PFSK-1 (cell line): ENCODE results near the gene FBXW11.

Experiments
- POLR2AphosphoS5 ChIP-seq: IDR thresholded peaks from 2 replicates; pipeline ENCODE4 v1.6.1; 2012; ENCODE audit warnings: low read depth, mild to moderate bottlenecking, control low read depth, low read length, moderate library complexity
- TF ChIP-seq, protein P1 (sequence below), 2 experiments: IDR thresholded peaks; 2 replicates each; pipeline versions ENCODE4 v1.6.1 to v1.8.0; 2011 to 2012; ENCODE audit warnings: low read depth in 2 of 2, low read length in 2 of 2, control low read depth in 1 of 2, inconsistent platforms in 1 of 2, mild to moderate bottlenecking in 1 of 2, moderate library complexity in 1 of 2; ENCODE audit not compliant: insufficient read depth in 1 of 2

DNA sequence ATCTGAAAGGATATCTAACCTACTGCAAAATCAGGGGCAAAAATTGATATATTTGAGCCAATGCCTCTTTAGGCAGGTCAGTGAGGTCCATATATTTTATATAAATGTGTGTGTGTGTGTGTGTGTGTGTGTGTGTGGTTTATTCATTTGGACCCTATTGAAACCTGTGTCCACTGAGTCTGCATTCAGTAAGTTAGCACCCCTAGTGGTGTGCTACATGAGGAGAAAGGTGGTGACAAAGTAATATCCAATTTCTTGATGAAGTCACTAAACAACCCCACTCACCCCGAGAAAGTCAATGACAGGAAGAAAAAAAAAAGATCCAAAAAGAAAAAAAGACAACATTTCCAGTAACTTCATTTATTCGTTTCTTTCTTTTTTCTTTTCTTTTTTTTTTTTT is 4.1 kb downstream of the FBXW11 start:
- no peak for TF ChIP-seq POLR2AphosphoS5
- TF ChIP-seq, protein P1, sequence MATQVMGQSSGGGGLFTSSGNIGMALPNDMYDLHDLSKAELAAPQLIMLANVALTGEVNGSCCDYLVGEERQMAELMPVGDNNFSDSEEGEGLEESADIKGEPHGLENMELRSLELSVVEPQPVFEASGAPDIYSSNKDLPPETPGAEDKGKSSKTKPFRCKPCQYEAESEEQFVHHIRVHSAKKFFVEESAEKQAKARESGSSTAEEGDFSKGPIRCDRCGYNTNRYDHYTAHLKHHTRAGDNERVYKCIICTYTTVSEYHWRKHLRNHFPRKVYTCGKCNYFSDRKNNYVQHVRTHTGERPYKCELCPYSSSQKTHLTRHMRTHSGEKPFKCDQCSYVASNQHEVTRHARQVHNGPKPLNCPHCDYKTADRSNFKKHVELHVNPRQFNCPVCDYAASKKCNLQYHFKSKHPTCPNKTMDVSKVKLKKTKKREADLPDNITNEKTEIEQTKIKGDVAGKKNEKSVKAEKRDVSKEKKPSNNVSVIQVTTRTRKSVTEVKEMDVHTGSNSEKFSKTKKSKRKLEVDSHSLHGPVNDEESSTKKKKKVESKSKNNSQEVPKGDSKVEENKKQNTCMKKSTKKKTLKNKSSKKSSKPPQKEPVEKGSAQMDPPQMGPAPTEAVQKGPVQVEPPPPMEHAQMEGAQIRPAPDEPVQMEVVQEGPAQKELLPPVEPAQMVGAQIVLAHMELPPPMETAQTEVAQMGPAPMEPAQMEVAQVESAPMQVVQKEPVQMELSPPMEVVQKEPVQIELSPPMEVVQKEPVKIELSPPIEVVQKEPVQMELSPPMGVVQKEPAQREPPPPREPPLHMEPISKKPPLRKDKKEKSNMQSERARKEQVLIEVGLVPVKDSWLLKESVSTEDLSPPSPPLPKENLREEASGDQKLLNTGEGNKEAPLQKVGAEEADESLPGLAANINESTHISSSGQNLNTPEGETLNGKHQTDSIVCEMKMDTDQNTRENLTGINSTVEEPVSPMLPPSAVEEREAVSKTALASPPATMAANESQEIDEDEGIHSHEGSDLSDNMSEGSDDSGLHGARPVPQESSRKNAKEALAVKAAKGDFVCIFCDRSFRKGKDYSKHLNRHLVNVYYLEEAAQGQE (IDR thresholded peaks at IDR 0.05; ENCODE audit: insufficient read depth in 1 of 2, low read depth in 2 of 2, low read length in 2 of 2): no peak
